Stimulated activated CD8-positive, alpha-beta memory T cell treated with anti-CD3 and anti-CD28 coated beads, Interleukin-2, amount 100 ng/mL, for 48 hours (primary cell): ENCODE data around the gene MAPT.

Experiments
- DNase-seq, 2 donors: peaks; one replicate each; pipeline ENCODE4 v3.0.0-alpha.2; 2020; ENCODE audit warnings: low read depth in 2 of 2

Gene MAPT

DNA sequence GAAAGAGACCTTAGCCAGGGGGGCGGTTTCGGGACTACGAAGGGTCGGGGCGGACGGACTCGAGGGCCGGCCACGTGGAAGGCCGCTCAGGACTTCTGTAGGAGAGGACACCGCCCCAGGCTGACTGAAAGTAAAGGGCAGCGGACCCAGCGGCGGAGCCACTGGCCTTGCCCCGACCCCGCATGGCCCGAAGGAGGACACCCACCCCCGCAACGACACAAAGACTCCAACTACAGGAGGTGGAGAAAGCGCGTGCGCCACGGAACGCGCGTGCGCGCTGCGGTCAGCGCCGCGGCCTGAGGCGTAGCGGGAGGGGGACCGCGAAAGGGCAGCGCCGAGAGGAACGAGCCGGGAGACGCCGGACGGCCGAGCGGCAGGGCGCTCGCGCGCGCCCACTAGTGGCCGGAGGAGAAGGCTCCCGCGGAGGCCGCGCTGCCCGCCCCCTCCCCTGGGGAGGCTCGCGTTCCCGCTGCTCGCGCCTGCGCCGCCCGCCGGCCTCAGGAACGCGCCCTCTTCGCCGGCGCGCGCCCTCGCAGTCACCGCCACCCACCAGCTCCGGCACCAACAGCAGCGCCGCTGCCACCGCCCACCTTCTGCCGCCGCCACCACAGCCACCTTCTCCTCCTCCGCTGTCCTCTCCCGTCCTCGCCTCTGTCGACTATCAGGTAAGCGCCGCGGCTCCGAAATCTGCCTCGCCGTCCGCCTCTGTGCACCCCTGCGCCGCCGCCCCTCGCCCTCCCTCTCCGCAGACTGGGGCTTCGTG lies at the start of gene MAPT:
TSS of gene MAPT (plus strand) at position 533 of the 763 bp plus-strand sequence. CDS start 67,784 bp downstream, outside the sequence.
- peak; percentile 65 to 68 for DNase-seq

DNA sequence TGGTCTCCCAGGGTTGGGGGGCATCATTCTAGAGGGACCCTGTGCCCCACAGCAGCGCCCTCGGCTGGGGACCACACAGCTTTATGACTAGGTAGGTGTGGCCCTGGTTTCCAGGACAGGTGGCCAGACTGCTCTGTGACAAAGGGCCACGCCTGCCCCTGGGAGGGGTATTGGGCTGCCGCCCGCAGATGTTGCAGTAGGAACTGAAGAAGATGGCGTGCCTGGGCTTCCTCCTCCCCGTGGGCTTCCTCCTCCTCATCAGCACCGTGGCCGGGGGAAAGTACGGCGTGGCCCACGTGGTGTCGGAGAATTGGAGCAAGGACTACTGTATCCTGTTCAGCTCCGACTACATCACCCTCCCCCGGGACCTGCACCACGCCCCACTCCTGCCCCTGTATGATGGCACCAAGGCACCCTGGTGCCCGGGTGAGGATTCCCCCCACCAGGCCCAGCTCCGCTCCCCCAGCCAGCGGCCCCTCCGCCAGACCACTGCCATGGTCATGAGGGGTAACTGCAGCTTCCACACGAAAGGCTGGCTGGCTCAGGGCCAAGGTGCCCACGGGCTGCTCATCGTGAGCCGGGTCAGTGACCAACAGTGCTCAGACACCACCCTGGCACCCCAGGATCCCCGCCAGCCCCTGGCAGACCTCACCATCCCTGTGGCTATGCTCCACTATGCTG lies 49.5 kb upstream of the MAPT start, which contains the start of gene SPPL2C:
TSS of gene SPPL2C (plus strand) at position 187 of the 681 bp plus-strand sequence. CDS start at position 213, 26 bp downstream.
- no peak for DNase-seq

DNA sequence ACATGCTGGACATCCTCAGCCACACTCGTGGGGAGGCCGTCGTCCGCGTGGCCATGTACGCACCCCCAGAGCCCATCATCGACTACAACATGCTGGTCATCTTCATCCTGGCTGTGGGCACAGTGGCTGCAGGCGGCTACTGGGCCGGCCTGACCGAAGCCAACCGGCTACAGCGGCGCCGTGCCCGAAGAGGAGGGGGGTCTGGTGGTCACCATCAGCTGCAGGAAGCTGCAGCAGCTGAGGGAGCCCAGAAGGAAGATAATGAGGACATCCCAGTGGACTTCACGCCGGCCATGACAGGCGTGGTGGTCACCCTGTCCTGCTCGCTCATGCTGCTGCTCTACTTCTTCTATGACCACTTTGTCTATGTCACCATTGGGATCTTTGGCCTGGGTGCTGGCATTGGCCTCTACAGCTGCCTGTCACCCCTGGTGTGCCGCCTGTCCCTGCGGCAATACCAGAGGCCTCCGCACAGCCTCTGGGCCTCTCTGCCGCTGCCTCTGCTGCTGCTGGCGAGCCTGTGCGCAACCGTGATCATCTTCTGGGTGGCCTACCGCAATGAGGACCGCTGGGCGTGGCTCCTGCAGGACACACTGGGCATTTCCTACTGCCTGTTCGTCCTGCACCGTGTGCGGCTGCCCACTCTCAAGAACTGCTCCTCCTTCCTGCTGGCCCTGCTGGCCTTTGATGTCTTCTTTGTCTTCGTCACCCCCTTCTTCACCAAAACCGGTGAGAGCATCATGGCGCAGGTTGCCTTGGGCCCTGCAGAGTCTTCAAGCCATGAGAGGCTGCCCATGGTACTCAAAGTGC lies 48.8 kb upstream of the MAPT start:
- DNase-seq = no peak

DNA sequence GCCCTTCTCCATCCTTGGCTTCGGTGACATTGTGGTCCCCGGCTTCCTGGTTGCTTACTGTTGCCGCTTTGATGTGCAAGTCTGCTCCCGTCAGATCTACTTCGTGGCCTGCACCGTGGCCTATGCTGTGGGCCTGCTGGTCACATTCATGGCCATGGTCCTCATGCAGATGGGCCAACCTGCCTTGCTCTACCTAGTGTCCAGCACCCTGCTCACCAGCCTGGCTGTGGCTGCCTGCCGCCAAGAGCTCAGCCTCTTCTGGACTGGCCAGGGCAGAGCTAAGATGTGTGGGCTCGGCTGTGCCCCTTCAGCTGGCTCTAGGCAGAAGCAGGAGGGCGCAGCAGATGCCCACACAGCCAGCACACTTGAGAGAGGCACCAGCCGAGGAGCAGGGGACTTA lies 48.1 kb upstream of the MAPT start:
- no peak for DNase-seq

DNA sequence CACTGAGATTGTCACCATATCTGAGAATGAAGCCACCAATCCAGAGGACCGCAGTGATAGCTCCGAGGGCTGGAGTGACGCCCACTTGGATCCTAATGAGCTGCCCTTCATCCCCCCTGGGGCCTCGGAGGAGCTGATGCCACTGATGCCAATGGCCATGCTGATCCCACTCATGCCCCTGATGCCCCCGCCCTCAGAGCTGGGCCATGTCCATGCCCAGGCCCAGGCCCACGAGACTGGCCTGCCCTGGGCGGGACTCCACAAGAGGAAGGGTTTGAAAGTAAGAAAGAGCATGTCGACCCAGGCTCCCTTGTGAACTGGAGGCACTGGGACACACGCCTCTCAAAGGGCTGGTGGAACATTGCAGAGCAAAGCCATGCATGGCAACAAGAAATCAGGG lies 47.7 kb upstream of the MAPT start:
- DNase-seq = no peak

DNA sequence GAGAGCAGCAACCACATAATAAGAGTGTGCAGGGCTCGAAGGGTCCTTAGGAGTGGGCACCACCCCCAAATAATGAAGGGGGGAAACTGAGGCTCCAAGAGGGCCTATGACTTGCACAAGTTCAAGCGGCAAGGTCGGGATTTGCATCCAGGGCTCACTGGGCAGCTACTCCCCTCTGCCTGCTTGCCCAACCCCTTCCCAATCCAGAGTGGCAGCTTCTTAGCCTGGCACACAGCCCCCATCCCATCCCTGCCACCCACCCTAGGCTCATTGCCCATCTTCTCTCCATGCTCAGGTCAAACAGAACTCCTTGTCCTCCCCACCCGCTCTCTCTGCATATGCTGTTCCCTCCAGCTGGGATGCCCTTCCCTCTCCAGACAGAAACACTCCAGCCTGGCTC lies 47.3 kb upstream of the MAPT start:
- DNase-seq = no peak

DNA sequence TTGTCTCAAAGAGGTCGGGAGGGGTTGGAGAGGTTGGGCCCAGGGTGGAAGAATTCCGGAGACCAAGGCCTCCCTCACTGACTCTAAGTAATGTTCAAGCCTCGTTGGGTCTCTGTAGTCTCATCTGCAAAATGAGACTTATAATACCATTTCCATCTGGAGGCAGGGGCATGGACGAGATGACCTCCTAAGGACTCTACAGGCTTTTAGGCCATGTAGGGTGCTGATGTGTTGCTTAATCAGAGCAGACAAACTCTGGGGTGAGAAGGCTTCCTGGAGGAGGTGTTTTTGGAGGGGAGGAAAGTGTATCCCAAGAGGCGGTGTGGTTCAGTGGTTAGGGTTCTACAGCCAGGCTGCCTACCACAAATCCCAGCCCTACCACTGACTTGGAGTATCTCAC lies 46.6 kb upstream of the MAPT start:
- no peak for DNase-seq

GRCh38 chr17:45848405-45848804 lies 45.9 kb upstream of the MAPT start:
- no peak for DNase-seq

GRCh38 chr17:45848868-45849535 lies 45.4 kb upstream of the MAPT start:
- no peak for DNase-seq

GRCh38 chr17:45849536-45849990 lies 44.8 kb upstream of the MAPT start:
- no peak for DNase-seq

GRCh38 chr17:45850011-45850410 lies 44.3 kb upstream of the MAPT start:
- DNase-seq = no peak

DNA sequence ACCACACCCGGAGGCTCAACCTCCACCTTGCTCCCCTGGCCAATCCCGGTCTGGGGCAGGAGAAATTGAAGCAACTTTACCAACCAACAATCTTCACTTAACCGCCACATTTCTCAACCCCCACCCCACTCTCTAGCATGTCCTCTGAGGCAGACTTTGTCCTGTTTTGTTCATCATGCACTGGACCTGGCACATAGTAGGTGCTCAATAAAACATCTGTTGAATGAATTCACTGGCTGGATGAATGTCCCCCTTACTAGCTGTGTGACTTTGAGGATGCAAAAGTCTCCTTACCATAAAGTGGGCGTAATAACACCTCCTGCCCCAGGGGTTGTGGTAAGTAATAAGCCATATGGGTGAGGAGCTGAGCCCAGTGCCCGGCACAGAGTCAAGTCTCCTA lies 43.9 kb upstream of the MAPT start:
- DNase-seq = no peak

DNA sequence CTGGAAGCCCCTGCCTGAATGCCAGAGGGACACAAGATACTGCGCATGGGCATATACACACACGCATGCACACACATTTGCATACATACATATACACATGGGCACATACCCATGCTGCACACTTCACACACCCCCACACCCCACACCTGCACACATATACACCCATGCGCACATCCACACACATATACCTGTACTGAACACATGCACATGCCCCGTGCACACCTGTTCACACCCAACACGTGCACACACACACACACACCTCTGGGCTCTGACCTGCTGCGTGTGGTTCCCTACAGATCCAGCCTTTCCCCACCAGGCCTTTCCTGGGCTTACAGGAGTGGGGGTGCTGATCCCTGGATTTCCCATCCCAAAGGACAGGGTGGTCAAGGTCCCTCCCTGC lies 43.3 kb upstream of the MAPT start:
- DNase-seq = no peak

GRCh38 chr17:45851464-45851863 lies 42.9 kb upstream of the MAPT start:
- DNase-seq = no peak

GRCh38 chr17:45851873-45852272 lies 42.5 kb upstream of the MAPT start:
- no peak for DNase-seq

DNA sequence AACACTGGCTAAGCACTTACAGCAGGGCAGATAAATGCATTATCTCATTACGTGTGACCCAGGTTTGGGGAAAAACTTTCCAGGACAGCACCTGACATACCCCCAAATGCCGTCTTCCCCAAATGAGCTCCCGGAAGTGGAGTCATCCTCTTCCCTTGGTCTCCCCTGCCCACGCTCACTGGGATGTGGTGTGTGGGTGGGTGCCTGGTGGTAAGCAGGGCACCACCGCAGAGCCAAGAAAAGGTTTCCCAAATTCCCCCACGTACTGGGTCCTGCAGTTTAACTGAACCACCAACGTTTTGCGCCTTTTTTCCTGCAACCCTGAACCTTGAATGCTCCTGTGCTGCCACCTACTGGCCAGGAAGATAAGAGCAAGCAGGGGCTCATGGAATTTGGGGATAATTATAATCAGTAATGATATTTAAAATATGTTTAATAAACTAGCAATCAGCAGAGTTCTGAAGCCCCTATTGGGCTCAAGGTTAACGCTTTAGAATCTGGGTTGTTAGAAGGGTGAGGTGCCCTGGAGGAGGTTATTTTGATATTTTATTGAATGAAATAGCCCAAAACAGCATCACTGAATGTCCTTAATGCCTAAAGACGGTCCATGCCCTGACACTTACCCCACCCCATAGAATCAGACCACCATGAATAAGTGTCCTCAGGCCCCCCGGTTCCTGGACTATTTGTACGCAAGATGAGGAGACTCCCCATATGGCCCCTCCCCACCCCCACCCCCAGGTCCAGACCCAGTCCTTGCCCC lies 41.6 kb upstream of the MAPT start:
- DNase-seq = peak; percentile 41 to 45

DNA sequence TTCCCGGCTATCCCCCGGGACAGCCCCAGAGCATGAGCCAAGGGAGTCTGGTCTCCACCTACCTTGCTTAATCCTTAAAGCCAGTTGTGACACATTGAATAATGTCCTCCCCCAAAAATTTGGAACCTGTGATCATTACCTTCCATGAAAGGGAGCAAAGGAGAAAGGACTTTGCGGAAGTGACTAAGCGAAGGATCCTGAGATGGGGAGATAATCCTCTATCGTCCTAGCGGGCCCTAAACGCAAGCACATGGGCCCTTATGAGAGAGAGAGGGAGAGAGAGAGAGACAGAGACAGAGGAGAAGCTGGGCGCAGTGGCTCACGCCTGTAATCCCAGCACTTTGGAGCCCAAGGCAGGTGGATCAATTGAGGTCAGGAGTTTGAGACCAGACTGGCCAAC lies 40.1 kb upstream of the MAPT start:
- no peak for DNase-seq

GRCh38 chr17:45855691-45856336 lies 38.5 kb upstream of the MAPT start:
- DNase-seq = no peak

- no peak for DNase-seq
Measured at GRCh38 chr17:45857977-45858708, 36.2 kb upstream of the MAPT start.

DNA sequence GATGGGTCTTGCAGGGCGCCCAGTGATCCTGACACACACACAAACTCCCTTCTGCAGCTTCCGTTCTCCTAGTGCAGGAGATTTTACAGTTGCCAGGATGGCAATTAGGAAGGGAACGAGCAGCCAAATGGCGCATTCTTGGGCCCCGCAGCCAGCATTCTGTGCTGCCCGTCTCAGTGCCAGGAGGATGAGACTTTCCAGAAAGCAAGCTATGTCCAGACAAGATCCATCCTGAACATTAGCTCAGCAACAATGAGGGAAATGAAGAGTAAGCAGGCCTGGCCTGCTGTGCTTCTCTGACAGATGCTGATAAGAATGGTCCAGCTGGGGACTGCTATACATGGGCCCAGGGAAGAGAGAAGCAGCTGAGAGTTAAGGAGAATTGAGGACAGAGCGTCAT lies 33.2 kb upstream of the MAPT start:
- no peak for DNase-seq
